ENCODE measurements around the gene MKI67. TPM values are rescaled to one million over a fixed set of nuclear protein-coding genes. Genes with fewer than 3 reads are reported as not detected.

The MKI67 gene
- total and polyA plus RNA-seq, 10 of the 15 experiments (the other 5 are each of a cell fraction or from before 2014, with no cell fraction given): 22.3 to 183 (median 82.9) TPM

- peak; percentile 53; the same call in 1 of the 2 replicates for TF ChIP-seq ZBTB11 (CRISPR knock-in tag; IDR thresholded peaks at IDR 0.05)
- TF ChIP-seq SKIL (IDR thresholded peaks at IDR 0.05; ENCODE audit: low read depth, poor library complexity, severe bottlenecking): no peak
- no peak for TF ChIP-seq BCLAF1 (IDR thresholded peaks at IDR 0.05)
- TF ChIP-seq MLLT1 (IDR thresholded peaks at IDR 0.05): peak; percentile 35
- TF ChIP-seq E2F4 (IDR thresholded peaks at IDR 0.05; ENCODE audit: low read depth, low read length): no peak
- TF ChIP-seq CREB1 (IDR thresholded peaks at IDR 0.05; ENCODE audit: low read depth): peak; percentile 37; the same call in 1 of the 2 replicates
- TF ChIP-seq NR2F1 (conservative IDR thresholded peaks at IDR 0.05): 0 out of 2 replicates have a peak, but pooled peaks have one; percentile 27
- no peak for TF ChIP-seq BCL3 (IDR thresholded peaks at IDR 0.05; ENCODE audit: borderline replicate concordance, insufficient read depth, low read depth, low read length, poor library complexity, severe bottlenecking)
- TF ChIP-seq ZBTB40 (IDR thresholded peaks at IDR 0.05; ENCODE audit: borderline replicate concordance): no peak
Observed at GRCh38 chr10:128062881-128063563, 63.2 kb downstream of the MKI67 start (continued).
